NOMO-1 treated with DMSO at 0.1 percent for 48 hours (cell line): ENCODE data around the gene ATMIN.

Source experiments
- DNase-seq: peaks from one replicate; lab custom pipeline; 2025; ENCODE audit not compliant: unreplicated experiment; lab: John Stamatoyannopoulos, UW

ATMIN gene

DNA sequence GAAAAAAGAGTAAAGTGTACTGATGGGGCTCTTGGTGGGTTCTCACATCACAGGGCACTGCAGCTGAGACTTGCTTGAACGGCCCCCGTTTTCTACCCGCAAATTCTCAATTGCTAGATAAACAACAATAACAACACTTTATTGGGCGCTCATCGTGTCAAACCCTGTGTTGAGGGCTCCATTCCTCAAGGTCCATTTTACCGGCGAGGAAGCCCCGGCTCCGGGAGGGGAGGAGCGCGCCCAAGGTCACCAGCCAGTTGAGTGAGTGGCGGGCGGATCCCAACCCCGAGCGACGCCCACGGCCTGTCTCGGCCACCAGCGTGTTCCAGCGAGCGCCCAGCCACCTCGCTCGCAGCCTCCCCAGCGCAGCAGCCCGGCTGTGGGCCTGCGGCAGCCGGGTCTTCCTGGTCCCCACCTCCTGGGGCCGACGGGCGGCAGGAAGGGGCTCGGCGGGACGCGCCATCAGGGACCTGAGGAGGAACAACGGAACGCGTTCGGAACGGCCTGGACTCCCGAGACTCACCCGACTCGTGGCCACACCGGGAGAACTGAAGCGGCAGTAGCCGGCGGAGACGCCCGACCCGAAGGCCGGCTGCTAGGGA lies 29.3 kb upstream of the ATMIN start:
- peak; percentile 62 for DNase-seq

DNA sequence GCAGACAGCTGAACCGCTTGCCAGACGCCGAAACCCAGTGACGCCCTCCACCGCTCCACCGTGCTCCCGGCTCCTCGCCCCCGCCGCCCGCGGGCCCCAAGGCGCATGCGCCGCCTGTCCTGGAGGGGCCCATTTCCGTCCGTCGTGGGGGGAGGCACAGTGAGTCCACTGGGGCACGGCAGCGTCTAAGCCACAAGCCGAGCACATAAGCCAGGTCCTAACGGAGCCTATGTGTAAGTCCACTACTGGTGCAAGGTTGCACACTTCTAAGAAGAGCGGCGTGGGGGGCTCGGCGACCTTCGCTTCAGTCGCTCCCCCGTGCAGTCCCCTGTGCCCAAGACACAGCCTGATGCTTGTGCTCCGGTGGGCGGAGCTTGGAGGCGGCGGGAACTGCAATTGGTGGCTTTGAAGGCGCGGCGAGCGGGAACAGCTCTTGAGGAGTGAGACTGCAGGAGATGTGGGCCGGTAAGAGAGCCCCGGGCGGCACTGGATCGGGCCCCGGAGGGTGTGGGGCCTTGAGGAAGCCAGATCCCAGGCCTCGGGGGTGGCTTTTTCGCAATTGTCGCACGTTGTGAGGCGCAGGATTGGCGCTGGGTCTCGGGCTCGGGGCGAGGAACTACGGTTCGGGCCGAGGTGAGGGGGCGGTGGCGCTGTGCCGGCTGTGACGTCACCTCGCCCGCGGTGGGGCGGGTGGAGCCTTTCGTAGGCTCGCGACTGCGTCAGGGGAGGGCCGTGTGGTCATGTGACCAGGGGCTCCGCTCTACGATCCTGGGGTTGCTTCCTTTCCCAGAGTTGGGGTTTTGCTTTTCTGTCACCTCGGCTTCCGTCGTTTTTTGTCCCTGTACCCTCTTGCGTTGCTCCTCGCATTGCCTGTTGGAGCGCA lies 28.6 kb upstream of the ATMIN start, which contains the start of the genes CENPN and CMC2:
TSS of gene CENPN (plus strand) at position 402 of the 883 bp plus-strand sequence. CDS start 4,726 bp downstream, outside the sequence.
TSS of gene CMC2 (minus strand) at position 73 of the 883 bp plus-strand sequence. CDS start 9,491 bp downstream, outside the sequence.
- DNase-seq, result peak; percentile 98

DNA sequence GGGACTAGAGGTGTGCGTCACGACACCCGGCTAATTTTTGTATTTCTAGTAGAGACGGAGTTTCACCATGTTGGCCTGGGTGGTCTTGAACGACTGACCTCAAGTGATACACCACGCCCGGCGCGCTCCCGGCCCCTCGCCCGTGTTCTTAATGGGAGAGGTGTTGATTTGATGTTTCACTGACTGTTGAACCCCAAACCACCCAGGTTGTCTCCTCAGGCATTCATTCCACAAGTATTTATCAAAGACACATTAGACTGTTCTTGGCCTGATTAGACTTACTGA lies 27.2 kb upstream of the ATMIN start:
- DNase-seq, result no peak

DNA sequence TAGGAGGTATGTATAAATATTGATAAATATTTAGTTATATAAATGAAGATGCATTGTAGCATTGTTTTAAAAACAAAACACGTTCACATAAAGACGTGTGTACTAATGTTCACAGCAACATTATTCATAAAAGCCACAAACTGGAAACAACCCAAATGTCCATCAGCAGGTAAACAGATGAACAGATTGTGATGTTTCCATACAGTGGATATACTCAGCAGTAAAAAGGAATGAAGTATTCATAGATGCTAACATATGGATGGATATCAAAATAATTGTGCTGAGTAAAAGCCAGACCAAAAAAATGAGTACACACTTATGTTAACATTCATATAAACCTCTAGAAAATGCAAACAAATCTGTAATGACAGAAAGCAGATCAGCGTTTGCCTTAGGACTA lies 22.7 kb upstream of the ATMIN start:
- DNase-seq, result no peak

DNA sequence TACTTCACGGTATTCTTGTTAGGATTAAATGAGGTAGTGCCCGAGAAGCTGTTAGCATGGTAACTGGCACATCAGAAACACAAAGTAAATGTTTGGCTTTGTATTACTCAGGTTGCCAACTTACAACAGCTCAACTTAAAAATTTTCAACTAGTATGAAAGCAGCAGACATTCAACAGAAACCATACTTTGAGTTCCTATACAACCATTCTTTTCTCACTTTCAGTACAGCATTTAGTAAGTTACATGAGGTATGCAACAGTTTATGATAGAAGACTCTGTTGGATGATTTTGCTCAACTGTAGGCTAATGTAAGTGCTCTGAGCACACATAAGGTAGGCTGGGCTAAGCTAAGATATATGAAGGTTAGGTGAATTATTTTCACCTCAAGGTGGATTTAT lies 21.0 kb upstream of the ATMIN start:
- DNase-seq, result no peak

DNA sequence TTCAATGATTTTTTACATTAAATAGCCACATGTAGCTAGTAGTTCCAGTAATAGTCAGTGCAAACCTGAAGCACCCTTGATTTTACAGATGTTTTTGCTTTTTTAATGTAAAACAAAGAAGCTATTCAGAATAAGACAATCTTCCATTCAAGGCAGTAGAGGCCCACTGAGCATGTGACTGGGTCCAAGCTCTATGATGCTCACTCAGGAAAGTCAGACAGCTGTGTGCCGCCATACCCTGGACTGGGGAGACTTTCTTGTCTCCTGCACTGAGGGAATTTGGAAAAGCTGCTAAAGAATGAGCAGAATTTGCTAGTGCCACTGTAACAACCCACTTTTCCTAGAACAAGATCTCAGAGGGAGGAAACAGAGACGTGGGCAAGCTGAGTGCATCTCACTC lies 17.1 kb upstream of the ATMIN start:
- DNase-seq, result no peak

DNA sequence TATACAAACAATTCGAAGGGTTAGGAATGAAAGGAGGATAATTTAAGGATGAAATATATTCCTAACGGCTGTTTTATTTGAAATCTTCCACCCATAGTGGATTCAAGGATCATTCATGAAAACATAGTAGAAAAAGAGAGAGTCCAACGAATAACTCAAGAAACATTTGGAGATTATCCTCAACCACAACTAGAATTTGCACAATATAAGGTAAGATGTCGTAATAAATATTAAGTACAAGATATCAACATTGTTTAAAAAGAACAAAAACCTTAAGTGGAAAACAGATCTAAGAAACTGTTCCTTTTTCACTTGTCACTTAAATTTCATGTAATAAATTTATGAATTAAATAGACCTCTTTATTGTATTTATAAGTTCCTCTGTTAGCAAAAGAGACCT lies 9.2 kb upstream of the ATMIN start:
- no peak for DNase-seq

DNA sequence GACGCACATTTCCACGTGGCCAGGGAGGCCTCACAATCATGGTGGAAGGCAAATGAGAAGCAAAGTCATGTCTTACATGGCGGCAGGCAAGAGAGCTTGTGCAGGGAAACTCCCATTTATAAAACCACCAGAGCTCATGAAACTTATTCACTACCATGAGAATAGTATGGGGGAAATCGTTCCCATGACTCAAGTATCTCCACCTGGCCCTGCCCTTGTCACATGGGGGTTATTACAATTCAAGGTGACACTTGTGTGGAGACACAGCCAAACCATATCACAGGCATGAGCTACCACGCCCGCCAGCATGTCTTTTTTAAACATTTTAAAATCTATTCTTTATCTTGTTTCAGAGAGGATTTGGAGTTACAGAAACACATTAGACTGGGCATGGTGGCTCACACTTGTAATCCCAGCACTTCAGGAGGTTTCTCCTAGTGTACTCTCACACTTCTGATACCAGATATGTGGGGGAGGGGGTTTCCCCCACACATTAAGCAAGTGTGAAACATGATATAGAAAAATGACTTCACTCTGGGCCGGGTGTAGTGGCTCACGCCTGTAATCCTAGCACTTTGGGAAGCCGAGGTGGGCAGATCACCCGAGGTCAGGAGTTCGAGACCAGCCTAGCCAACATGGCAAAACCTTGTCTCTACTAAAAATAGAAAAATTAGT lies 5.6 kb upstream of the ATMIN start:
- no peak for DNase-seq

DNA sequence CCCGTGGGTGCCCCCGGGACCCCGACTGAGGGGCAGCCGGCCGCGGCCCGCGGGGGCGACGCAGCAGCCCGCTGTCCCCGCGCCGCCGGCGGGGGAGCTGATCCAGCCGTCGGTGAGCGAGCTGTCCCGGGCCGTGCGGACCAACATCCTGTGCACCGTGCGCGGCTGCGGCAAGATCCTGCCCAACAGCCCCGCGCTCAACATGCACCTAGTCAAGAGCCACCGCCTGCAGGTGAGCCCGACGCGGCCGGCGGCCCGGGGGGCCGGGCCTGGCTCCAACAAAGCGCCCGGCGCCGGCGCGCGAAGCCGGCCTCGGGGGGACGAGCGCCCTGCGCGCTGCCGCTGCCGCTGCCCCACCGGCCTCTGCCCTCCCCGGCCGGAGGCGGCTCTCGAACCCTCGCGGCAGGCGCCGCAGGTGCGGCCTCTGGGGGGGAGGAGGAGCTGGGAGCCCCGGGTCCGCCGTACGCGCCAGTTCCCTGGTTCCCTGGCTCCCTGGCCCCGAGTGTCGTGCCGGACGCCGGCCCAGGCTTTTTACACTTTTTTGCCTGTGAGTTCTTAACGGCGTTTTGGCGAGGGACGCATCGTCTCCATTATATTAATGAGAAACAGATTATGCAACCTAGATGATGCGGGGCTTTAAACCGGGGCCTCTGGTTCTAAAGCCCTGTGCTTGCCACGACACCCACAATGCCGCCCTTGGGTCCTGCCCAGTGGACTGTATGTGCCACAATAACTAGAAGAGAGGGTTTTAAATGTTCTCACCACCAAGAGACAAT lies 521 bp downstream of the ATMIN start:
- peak; percentile 15 for DNase-seq

DNA sequence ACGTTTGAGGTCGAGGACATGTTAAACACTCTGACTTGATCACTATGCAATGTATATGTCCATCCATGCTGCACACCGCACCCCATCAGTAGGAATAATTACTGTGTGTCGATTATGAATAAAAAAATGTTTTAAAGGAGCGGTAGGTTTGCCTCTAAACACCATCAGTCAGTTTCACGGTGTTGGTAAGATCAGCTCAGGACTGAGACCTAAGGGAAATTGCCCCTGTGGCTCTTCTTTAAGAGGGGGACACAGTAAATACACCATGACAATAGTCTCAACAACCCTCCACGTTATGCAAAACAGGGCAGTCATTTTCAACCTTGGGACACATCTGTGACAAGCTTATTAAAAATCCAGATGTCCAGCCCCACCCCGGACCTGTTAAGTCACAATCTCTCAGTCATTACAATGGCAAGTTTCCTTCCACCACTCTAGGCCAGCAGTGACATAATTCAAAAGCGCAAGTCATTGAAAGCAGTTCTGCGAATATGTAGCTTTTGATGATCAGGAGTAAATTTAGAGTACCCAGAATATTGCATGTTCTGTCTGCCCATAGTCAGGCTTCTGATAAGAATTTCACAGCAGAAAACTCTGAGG lies 1.2 kb downstream of the ATMIN start:
- DNase-seq, result peak; percentile 14

DNA sequence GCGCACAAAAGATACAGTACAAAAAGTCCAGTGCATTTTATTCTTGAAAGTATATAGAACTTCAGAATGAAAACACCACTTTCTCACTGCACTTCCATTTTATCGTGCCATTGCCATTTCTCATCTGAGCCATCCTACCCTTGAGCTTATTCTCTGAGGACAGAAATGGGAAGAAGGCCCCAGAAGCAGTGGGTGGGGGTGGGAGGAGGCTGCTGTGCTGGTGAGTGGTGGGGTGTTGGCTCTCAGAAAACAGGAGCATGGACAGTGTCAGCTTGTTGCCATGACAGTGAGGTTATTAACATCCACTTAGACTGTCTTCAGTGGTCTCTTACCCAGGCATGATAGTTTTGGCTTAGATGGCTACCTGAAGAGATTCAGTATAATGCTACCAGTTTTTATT lies 4.5 kb downstream of the ATMIN start:
- DNase-seq, result no peak

DNA sequence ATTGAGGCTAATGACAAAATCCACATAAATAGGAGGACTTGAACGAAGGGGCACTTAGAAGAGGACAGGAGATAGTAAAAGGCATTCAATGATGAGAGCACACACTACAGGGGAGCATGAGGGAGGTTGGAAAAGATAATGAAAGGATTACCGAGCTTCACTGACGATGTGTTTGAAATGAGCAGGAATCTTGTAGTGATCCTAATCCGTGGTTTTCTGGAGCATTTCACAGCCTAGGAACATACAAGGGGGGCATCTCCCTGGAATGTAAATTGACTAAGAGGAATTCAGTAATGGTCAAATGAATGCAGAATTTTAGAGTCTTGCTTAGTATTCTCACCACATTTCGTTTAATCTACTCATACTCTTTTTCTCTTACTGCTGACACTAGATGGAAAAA lies 5.2 kb downstream of the ATMIN start:
- DNase-seq, result no peak

DNA sequence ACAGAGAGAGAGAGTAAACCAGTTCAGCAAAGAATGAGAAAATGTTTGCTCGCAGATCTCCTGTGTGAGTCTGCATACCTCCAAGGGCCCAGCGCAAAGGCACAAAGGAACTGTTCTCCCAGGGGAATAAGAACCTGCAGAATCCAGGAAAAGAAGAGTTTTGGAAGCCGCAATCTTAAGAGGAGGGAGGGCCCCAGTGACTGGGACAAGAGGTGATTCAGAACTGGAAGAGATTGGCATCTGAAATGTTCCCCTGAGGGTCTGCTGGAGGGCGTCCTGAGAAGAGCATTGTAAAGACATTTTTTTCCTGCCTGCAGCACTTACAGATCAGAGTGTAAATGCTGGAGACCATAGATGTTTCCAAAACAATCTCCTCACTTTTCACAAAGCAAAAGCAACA lies 6.1 kb downstream of the ATMIN start:
- no peak for DNase-seq

DNA sequence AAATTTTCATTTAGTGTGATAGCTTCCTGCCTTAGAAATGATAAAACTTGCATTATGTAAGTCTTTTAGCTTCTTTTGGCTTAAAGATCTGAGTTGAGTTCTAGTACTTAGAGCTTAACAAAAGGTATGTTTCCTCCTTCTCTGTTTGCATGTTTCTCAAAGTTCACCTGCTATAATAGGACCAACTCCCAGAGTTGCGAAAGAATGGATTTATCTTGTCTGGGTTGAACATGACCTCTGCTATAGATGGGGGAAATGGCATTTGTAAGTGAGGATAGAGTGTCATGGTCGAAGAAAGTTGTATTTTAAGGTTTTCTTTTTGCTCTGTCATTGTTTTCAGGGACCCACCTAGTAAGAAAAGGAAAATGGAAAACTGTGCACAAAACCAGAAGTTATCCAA lies 7.2 kb downstream of the ATMIN start:
- no peak for DNase-seq

DNA sequence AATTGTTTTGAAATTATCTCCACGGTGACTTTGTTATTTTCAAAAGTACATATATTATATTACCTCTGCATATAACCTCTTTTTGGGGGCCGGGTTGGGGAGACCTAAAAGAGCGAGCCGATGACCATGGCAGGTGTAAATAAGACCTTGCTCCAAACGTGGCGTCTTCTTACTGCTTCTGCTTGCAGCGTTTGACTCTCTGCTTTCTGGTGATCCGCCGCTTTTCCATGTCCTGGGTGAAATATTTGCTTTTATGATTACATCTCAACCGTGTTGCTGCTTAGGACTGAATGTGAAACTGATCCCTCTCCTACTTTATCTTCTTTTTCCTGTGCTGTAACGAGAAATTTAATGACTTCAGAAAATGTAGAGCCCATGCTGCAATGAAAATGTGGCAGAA lies 18.1 kb downstream of the ATMIN start:
- no peak for DNase-seq

DNA sequence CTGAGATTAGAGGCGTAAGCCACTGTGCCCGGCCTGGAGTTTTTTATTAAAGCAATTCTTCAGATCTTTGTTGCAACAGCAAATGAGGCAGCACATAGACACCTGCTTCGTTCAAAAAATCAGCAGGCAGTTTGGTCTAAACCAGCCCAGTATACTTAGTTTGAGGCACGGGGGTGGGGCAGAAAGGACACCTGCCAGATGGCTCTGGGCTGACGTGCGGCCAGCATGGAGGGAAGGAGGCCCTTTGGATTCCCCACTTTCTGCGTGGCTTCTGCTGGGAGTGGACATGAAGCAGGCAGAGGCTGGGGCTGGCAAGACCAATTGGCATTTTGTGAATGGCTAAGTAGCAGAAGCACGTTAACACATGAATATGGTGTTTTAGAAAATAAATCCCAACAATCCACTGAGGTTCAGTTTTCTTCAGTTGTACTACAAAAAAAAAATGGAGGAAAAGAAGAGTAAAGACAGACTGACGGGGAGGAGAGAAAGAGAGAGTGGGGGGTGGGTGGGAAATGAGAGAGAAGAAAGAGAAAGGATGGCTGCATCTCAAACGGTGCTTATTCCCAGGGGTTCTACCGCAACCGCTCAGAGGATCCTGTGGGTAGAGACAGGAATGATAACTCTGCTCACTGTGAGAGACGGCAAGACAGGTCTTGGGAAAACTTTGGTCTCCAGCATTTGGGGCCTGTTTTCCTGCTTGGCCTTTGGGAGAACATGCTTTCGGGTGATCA lies 25.1 kb downstream of the ATMIN start:
- no peak for DNase-seq

DNA sequence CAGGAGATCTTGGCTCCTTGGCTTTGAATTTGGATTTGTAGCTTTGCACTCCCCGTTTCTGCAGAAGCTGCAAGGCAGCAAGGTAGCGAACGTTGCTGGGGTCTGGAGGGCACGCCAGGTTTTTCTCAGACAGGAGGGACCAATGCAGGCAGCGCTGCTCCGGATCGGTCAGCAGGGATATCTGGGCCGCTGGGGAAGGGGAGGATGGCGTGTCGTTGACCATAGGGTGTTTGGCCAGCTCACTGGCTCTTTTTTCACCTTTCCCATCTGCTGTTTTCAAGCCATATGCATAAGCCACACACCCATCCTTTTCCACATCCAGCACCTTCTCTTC lies 25.6 kb downstream of the ATMIN start:
- DNase-seq, result no peak

DNA sequence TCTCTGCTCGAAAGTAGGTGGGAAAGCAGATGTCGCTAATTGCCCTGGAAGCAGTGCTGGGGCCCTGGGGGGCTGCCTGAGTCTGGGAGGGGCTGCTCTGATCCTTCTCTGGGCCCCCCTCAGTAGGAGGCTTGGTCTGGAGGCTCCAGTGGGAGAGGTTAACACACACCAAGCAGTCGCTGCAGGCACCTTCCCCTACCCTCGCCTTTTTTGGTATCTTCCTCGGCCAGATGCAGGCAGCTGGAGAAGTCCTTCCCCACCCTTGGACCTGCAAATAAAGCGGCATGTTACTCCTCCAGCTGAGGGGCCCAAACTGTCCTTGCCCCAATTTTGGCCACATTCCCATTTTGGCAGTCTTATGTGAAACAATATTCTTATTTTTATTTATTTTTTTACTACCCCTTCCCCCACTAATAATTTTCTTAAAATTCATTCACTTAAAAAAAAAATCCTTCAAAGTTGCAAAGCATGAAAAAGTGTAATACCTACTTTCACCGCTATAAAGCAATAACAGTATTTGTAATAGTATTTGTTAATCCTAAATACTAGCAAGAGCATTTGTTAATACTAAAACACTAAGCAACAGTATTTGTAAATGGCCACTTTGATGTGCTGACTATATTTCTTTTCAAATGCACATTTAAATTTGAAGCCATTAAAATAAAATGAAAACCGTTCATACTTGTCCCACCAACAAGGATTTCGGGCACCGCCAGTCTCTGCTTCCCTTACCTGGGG lies 26.4 kb downstream of the ATMIN start:
- no peak for DNase-seq

DNA sequence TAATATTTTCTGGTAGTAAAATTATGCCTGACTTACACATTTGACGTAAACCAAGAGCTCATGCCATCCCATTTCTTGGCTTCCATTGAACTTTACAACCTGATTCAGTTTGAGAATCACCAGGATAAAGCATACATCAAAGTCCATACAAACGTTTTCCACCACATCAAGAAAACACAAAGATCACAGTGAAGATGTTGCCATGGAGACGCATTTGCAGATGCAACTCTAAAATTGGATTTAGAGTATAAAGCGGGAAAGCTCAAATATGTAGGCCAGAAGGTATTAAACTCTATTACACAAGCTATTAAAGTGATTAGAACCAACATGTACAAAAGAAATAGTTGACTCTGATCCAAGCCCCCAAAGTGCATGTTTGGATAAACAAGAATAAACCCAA lies 31.0 kb downstream of the ATMIN start:
- no peak for DNase-seq

DNA sequence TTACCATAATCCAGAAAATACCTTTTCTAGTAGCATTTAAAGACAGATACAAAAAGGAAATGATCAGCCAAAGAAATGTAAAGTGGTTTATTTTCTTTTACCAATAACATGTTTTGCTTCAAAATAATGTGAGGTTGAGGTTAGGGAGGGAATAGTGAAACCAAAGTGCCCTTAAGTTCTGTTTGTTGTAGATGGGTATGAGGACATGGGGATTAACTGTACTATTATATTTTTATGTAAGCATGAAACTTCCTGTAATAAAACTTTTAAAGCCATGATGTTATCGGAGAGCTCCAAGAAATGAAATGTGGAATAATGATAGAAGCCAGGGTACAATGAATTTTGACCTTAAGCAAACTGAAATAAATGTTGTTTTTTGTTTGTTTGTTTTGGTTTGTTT lies 31.5 kb downstream of the ATMIN start:
- DNase-seq, result no peak
